Measurements from ENCODE around the gene ITGB3BP.
"Not testable (repeated sequence)": the region's sequence is repeated elsewhere in the genome, so short reads cannot be mapped to it uniquely, and the experiment has no call there.

Gene ITGB3BP

GRCh38 chr1:63522891-63523728 is at the start of gene ITGB3BP, which contains the start of gene EFCAB7:
ITGB3BP (minus strand) TSS chr1:63523225; CDS start chr1:63523133, 92 bp downstream.
EFCAB7 (plus strand) TSS chr1:63523525; CDS start chr1:63525573, 2,048 bp downstream.
- DNase-seq = peak; percentile 81 to 84

- DNase-seq = not testable (repeated sequence)
Observed at GRCh38 chr1:63572686-63573085, 49.7 kb upstream of the ITGB3BP start.

GRCh38 chr1:63569640-63570316 is 46.8 kb upstream of the ITGB3BP start:
- DNase-seq = no peak

GRCh38 chr1:63569068-63569467 is 46.0 kb upstream of the ITGB3BP start:
- DNase-seq = no peak

GRCh38 chr1:63563745-63564144 is 40.7 kb upstream of the ITGB3BP start:
- no peak for DNase-seq

- no peak for DNase-seq
Observed at GRCh38 chr1:63559357-63559756, 36.3 kb upstream of the ITGB3BP start.

- peak in 1 of 2 donors; percentile 30 for DNase-seq
Observed at GRCh38 chr1:63557365-63557987, 34.5 kb upstream of the ITGB3BP start.

GRCh38 chr1:63555480-63555879 is 32.5 kb upstream of the ITGB3BP start:
- DNase-seq = no peak

GRCh38 chr1:63548877-63549276 is 25.9 kb upstream of the ITGB3BP start:
- peak in 1 of 2 donors; percentile 23 for DNase-seq

- DNase-seq = no peak
Observed at GRCh38 chr1:63548303-63548702, 25.3 kb upstream of the ITGB3BP start.

- no peak for DNase-seq
Observed at GRCh38 chr1:63547621-63548294, 24.7 kb upstream of the ITGB3BP start.

- no peak for DNase-seq
Observed at GRCh38 chr1:63545780-63546179, 22.8 kb upstream of the ITGB3BP start.

GRCh38 chr1:63537940-63538339 is 14.9 kb upstream of the ITGB3BP start:
- DNase-seq = peak in 1 of 2 donors; percentile 19

GRCh38 chr1:63537006-63537405 is 14.0 kb upstream of the ITGB3BP start:
- DNase-seq = no peak

GRCh38 chr1:63534406-63534805 is 11.4 kb upstream of the ITGB3BP start:
- DNase-seq = no peak

GRCh38 chr1:63533931-63534330 is 10.9 kb upstream of the ITGB3BP start:
- no peak for DNase-seq

GRCh38 chr1:63532727-63533126 is 9.7 kb upstream of the ITGB3BP start:
- DNase-seq = no peak

GRCh38 chr1:63524201-63524600 is 1.2 kb upstream of the ITGB3BP start:
- no peak for DNase-seq

- DNase-seq = no peak
Observed at GRCh38 chr1:63523738-63524137, 713 bp upstream of the ITGB3BP start.

GRCh38 chr1:63516629-63517028 is 6.4 kb downstream of the ITGB3BP start:
- DNase-seq = no peak

GRCh38 chr1:63512584-63512983 is 10.4 kb downstream of the ITGB3BP start:
- no peak for DNase-seq

- no peak for DNase-seq
Observed at GRCh38 chr1:63509718-63510117, 13.3 kb downstream of the ITGB3BP start.

GRCh38 chr1:63506782-63507181 is 16.2 kb downstream of the ITGB3BP start:
- DNase-seq = no peak
